Body of pancreas (tissue), 4 donors: ENCODE results near the gene FAM20C.

Source experiments
- POLR2A ChIP-seq, 3 donors: fragments of 450-650 bp; IDR thresholded peaks; one replicate each; pipeline ENCODE4 v1.6.1; 2016; ENCODE audit warnings: antibody characterized with exemption in 3 of 3, mild to moderate bottlenecking in 2 of 3
- TF ChIP-seq, protein P1 (sequence below), 7 experiments: fragments of 450-650 bp in 4 of 7; fragments of 200-600 bp in 3 of 7; sonication (generic) in 3 of 7; IDR thresholded peaks; one replicate each; pipeline ENCODE4 v1.5.1; 2016 to 2019; ENCODE audit warnings: antibody characterized with exemption in 7 of 7

DNA sequence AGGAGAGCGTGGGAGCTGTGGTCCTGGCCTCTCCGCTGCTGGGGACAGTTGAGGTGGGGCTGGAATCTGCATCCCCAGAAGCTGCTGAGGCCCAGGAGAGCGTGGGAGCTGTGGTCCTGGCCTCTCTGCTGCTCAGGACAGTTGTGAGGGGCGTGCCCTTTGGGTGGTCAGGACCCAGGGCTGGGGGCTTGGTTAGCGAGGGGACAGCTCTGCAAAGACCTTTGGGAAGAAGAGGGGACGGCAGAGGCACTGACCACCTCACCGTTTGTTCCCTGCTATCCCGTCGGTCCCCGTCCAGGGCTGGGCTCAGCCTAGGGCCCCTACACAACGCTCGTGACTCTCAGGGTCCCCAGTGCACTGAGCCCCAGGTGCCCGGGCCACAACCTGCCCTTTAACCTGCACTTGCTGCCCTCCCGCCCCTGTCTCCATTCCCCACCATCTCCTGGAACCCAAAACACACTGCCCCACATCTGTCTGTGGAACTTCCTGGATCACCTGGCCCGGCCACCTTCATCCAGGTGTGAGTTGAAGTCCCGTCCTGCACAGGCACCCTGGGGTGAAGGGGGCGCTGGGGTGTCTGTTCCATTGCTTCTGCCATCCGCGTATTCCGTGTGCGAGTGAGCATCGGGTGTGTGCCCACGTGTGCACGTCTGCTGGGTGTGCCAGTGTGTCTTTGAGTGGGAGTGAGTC lies 111.7 kb downstream of the FAM20C start:
- TF ChIP-seq, protein P1, sequence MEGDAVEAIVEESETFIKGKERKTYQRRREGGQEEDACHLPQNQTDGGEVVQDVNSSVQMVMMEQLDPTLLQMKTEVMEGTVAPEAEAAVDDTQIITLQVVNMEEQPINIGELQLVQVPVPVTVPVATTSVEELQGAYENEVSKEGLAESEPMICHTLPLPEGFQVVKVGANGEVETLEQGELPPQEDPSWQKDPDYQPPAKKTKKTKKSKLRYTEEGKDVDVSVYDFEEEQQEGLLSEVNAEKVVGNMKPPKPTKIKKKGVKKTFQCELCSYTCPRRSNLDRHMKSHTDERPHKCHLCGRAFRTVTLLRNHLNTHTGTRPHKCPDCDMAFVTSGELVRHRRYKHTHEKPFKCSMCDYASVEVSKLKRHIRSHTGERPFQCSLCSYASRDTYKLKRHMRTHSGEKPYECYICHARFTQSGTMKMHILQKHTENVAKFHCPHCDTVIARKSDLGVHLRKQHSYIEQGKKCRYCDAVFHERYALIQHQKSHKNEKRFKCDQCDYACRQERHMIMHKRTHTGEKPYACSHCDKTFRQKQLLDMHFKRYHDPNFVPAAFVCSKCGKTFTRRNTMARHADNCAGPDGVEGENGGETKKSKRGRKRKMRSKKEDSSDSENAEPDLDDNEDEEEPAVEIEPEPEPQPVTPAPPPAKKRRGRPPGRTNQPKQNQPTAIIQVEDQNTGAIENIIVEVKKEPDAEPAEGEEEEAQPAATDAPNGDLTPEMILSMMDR (IDR thresholded peaks at IDR 0.05), result no peak
- TF ChIP-seq POLR2A (IDR thresholded peaks at IDR 0.05), result no peak
